A549 (cell line): ENCODE measurements around the gene FRMD4A. TPM values are rescaled to one million over a fixed set of nuclear protein-coding genes. Genes with fewer than 3 reads are reported as not detected.

Experiments
- ATAC-seq, 2 experiments: fragments of 200-7000 bp in 1 of 2; fragments of >200 bp in 1 of 2; cut with Nextera tagmentation in 1 of 2; cut with Tn5 transposase in 1 of 2; 3 replicates each; pipeline versions ENCODE4 v1.8.0 to v1.9.1; 2018 to 2020; ENCODE audit warnings: mild to moderate bottlenecking in 1 of 2, moderate library complexity in 1 of 2
- CTCF ChIA-PET: fragments of 300-600 bp; sonication (Branson Sonifier 250); formaldehyde crosslinking; extraction: SDS; loops from one replicate; lab custom pipeline; 2021; ENCODE audit warnings: antibody characterized with exemption, inconsistent platforms; lab: Yijun Ruan, JAX
- POLR2A ChIA-PET: fragments of 350-600 bp; formaldehyde crosslinking; extraction: SDS; loops from one replicate; lab custom pipeline; 2021; ENCODE audit warnings: antibody characterized with exemption, inconsistent platforms; lab: Yijun Ruan, JAX
- DNase-seq, 2 experiments: peaks; one replicate each; pipeline versions ENCODE4 v3.0.0 to v3.0.0-alpha.2; 2011 to 2016; ENCODE audit warnings: low read depth in 1 of 2, low spot score in 1 of 2
- FAIRE-seq: peaks from 2 replicates; lab custom pipeline; 2011; peaks lifted over from hg19 to GRCh38; lab: Jason Lieb, UNC
- H3K27ac ChIP-seq, 2 experiments: fragments of >200 bp; sonication (Bioruptor Twin); formaldehyde crosslinking; 3 replicates each; pipeline ENCODE4 v1.5.1; 2016 to 2017
- H3K4me1 ChIP-seq: fragments of >200 bp; sonication (Bioruptor Twin); formaldehyde crosslinking; 3 replicates; pipeline ENCODE4 v1.6.1; 2016
- H3K4me2 ChIP-seq: fragments of >200 bp; sonication (Bioruptor Twin); formaldehyde crosslinking; 3 replicates; pipeline ENCODE4 v1.6.1; 2016
- H3K4me3 ChIP-seq: fragments of >200 bp; sonication (Bioruptor Twin); formaldehyde crosslinking; 3 replicates; pipeline ENCODE4 v1.5.1; 2016
- H3K9me3 ChIP-seq: fragments of >200 bp; sonication (Bioruptor Twin); formaldehyde crosslinking; 3 replicates; pipeline ENCODE4 v1.6.1; 2016
- CBX2 ChIP-seq: fragments of 200-600 bp; sonication (generic); IDR thresholded peaks from 2 replicates; pipeline ENCODE4 v1.6.1; 2016; ENCODE audit warnings: low read depth, mild to moderate bottlenecking, borderline replicate concordance
- CHD4 ChIP-seq: fragments of 200-600 bp; sonication (generic); IDR thresholded peaks from 2 replicates; pipeline ENCODE4 v1.6.1; 2016; ENCODE audit warnings: antibody characterized with exemption, mild to moderate bottlenecking, borderline replicate concordance
- EHF ChIP-seq: fragments of 250-450 bp; sonication (Bioruptor Pico); IDR thresholded peaks from 2 replicates; pipeline ENCODE4 v1.5.0; 2020; ENCODE audit warnings: mild to moderate bottlenecking
- ESRRA ChIP-seq: fragments of 150-350 bp; IDR thresholded peaks from 2 replicates; pipeline ENCODE4 v1.6.1; 2014; ENCODE audit warnings: mild to moderate bottlenecking, low read length, borderline replicate concordance
- HDAC2 ChIP-seq: fragments of 200-600 bp; sonication (generic); IDR thresholded peaks from 2 replicates; pipeline ENCODE4 v1.6.1; 2016
- HOXB13 ChIP-seq: fragments of 250-450 bp; sonication (Bioruptor Pico); IDR thresholded peaks from 2 replicates; pipeline ENCODE4 v1.5.0; 2020; ENCODE audit warnings: low read depth, mild to moderate bottlenecking, moderate library complexity
- HOXB5 ChIP-seq: fragments of 250-450 bp; sonication (Bioruptor Pico); IDR thresholded peaks from 2 replicates; pipeline ENCODE4 v1.5.0; 2020; ENCODE audit warnings: mild to moderate bottlenecking, moderate library complexity
- JUNB ChIP-seq: fragments of >200 bp; sonication (Bioruptor Twin); formaldehyde crosslinking; IDR thresholded peaks from 2 replicates; pipeline ENCODE4 v1.6.1; 2016
- KDM5A ChIP-seq: fragments of 200-600 bp; sonication (generic); IDR thresholded peaks from 2 replicates; pipeline ENCODE4 v1.6.1; 2016; ENCODE audit warnings: antibody characterized with exemption, mild to moderate bottlenecking
- MAFK ChIP-seq: fragments of 450-650 bp; IDR thresholded peaks from 2 replicates; pipeline ENCODE4 v1.6.1; 2014; ENCODE audit not compliant: partially characterized antibody
- MYC ChIP-seq: IDR thresholded peaks from 2 replicates; pipeline ENCODE4 v1.6.1; 2012; ENCODE audit warnings: mild to moderate bottlenecking, inconsistent platforms, low read length, improper control_type of control experiment, borderline replicate concordance
- NR3C1 ChIP-seq: fragments of >200 bp; sonication (Bioruptor Twin); formaldehyde crosslinking; IDR thresholded peaks from 3 replicates; pipeline ENCODE4 v1.6.1; 2017
- POLR2A ChIP-seq: IDR thresholded peaks from 2 replicates; pipeline ENCODE4 v1.6.1; 2012; ENCODE audit warnings: mild to moderate bottlenecking, low read length
- SMC3 ChIP-seq: fragments of >200 bp; sonication (Bioruptor Twin); formaldehyde crosslinking; IDR thresholded peaks from 3 replicates; pipeline ENCODE4 v1.6.1; 2018; ENCODE audit warnings: inconsistent platforms
- SREBF2 ChIP-seq: fragments of 450-650 bp; IDR thresholded peaks from 2 replicates; pipeline ENCODE4 v1.6.1; 2014; ENCODE audit warnings: mild to moderate bottlenecking, moderate library complexity
- TFCP2L1 ChIP-seq: fragments of 250-450 bp; sonication (Bioruptor Pico); IDR thresholded peaks from 2 replicates; pipeline ENCODE4 v1.5.0; 2021; ENCODE audit warnings: mild to moderate bottlenecking
- ZNF302 ChIP-seq: fragments of 250-450 bp; sonication (Bioruptor Pico); IDR thresholded peaks from 2 replicates; pipeline ENCODE4 v1.9.0; 2021; ENCODE audit warnings: inconsistent platforms, mild to moderate bottlenecking, moderate library complexity
- WGBS: methylation state at CpG from one replicate; pipeline ENCODE4 v1.1.6; 2017; ENCODE audit errors: missing lambda C conversion rate; 5-methylcytosine and 5-hydroxymethylcytosine counted together
- polyA plus RNA-seq, 4 experiments: library from polyadenylated mRNA; depleted of rRNA in 3 of 4; stranded (reverse); fragments of >200 nt; fragmentation: RNase III in 1 of 4; extraction: RNeasy Plus Mini Kit Qiagen cat#74134 plus additional on column Dnase treatment in 1 of 4; gene quantifications; 2 replicates in 3 of 4; 3 replicates in 1 of 4; pipeline ENCODE4 v1.2.3, GENCODE V29; 2011 to 2017
- TF ChIP-seq, protein P1 (sequence below): fragments of 250-450 bp; sonication (Bioruptor Pico); IDR thresholded peaks from 2 replicates; pipeline ENCODE4 v1.5.0; 2020; ENCODE audit warnings: low read depth, mild to moderate bottlenecking, moderate library complexity
- TF ChIP-seq, protein P2 (sequence below): fragments of >200 bp; sonication (Bioruptor Twin); formaldehyde crosslinking; IDR thresholded peaks from 3 replicates; pipeline ENCODE4 v1.5.1; 2016
- TF ChIP-seq, protein P3 (sequence below): fragments of 250-450 bp; sonication (Bioruptor Pico); IDR thresholded peaks from 2 replicates; pipeline ENCODE4 v1.5.0; 2021; ENCODE audit warnings: mild to moderate bottlenecking, moderate library complexity, borderline replicate concordance
- TF ChIP-seq, protein P4 (sequence below): IDR thresholded peaks from 2 replicates; pipeline ENCODE4 v1.6.1; 2012; ENCODE audit warnings: low read depth, borderline replicate concordance
- TF ChIP-seq, protein P5 (sequence below): fragments of 150-350 bp; IDR thresholded peaks from 2 replicates; pipeline ENCODE4 v1.6.1; 2014; ENCODE audit warnings: low read depth, mild to moderate bottlenecking, low read length

FRMD4A gene
- polyA plus RNA-seq, 2 of the 4 experiments (the other 2 are of a cell fraction), result 2.5 to 4.7 TPM

DNA sequence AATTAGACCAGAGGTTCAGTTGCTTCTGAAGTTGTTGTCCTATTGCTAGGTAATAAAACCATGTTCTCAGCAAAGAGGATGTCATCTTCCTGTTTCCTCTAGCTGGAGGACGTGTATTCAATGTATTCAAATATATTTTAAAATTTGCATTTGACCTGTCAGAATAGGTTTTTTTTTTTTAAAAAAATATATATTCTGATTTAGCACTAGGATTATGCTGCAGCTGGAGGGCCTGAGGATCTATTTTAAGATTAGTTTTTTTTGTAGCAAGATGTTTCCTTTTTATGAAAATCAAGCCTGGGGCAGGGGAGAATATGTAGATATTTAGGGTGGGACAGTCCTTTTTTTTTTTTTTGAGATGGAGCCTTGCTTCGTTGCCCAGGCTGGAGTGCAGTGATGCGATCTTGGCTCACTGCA is 337.0 kb downstream of the FRMD4A start:
- WGBS, result 32% methylated on average over 3 of the region's 3 CpGs
- TF ChIP-seq TFCP2L1 (CRISPR knock-in tag), result no peak
- TF ChIP-seq KDM5A, result no peak
- no peak for TF ChIP-seq EHF (CRISPR knock-in tag)
- TF ChIP-seq ZNF302, result no peak
- TF ChIP-seq CHD4, result no peak
- TF ChIP-seq, protein P1, sequence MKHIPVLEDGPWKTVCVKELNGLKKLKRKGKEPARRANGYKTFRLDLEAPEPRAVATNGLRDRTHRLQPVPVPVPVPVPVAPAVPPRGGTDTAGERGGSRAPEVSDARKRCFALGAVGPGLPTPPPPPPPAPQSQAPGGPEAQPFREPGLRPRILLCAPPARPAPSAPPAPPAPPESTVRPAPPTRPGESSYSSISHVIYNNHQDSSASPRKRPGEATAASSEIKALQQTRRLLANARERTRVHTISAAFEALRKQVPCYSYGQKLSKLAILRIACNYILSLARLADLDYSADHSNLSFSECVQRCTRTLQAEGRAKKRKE, result no peak
- no peak for TF ChIP-seq SMC3
- TF ChIP-seq JUNB, result no peak
- TF ChIP-seq MYC, result no peak
- TF ChIP-seq CBX2, result no peak
- TF ChIP-seq ESRRA, result no peak
- no peak for TF ChIP-seq HOXB13 (CRISPR knock-in tag)
- no peak for TF ChIP-seq MAFK
- no peak for TF ChIP-seq POLR2A
- TF ChIP-seq, protein P2, sequence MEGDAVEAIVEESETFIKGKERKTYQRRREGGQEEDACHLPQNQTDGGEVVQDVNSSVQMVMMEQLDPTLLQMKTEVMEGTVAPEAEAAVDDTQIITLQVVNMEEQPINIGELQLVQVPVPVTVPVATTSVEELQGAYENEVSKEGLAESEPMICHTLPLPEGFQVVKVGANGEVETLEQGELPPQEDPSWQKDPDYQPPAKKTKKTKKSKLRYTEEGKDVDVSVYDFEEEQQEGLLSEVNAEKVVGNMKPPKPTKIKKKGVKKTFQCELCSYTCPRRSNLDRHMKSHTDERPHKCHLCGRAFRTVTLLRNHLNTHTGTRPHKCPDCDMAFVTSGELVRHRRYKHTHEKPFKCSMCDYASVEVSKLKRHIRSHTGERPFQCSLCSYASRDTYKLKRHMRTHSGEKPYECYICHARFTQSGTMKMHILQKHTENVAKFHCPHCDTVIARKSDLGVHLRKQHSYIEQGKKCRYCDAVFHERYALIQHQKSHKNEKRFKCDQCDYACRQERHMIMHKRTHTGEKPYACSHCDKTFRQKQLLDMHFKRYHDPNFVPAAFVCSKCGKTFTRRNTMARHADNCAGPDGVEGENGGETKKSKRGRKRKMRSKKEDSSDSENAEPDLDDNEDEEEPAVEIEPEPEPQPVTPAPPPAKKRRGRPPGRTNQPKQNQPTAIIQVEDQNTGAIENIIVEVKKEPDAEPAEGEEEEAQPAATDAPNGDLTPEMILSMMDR, result no peak
- no peak for TF ChIP-seq SREBF2
- no peak for TF ChIP-seq HDAC2
- DNase-seq, result no peak
- Histone ChIP-seq H3K9me3 (peaks cover 7% of the 10 kb centered on the region; the same call in 2 of the 3 replicates), H3K27ac (no peak overlapping the region), H3K4me3 (no peak overlapping the region), H3K4me1 (no peaks in the 10 kb centered on the region), H3K4me2 (no peak overlapping the region)
- ChIA-PET POLR2A (no interaction called here), CTCF (interaction anchor here (0.6 to 1.4 kb wide), 2 partner anchors 11 to 184 kb away, joined by 3 read pairs; no protein-coding TSS in a partner anchor)
- no peak for ATAC-seq
- no peak for FAIRE-seq

DNA sequence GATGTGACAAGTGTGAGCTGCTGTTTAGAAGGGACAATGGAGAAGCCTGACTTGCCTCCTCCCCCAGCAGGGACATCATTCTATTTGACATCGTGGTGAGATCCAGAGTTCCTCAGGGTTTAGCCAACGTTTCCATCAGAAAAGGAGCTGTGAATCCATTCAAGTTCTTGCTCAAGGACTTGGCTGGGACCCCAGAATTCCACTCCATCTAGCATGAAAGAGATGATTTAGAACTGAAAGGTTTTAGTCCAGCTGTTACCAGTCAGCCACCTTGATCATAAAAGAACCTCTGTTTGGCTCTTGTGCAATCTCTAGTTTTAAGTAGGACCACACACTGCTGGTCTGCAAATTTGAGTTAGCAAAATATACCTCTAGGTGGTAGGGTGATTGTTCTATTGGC is 337.6 kb downstream of the FRMD4A start:
- no peak for ATAC-seq
- 15% methylated on average over 2 of the region's 2 CpGs for WGBS
- TF ChIP-seq NR3C1, result no peak
- TF ChIP-seq, protein P3, sequence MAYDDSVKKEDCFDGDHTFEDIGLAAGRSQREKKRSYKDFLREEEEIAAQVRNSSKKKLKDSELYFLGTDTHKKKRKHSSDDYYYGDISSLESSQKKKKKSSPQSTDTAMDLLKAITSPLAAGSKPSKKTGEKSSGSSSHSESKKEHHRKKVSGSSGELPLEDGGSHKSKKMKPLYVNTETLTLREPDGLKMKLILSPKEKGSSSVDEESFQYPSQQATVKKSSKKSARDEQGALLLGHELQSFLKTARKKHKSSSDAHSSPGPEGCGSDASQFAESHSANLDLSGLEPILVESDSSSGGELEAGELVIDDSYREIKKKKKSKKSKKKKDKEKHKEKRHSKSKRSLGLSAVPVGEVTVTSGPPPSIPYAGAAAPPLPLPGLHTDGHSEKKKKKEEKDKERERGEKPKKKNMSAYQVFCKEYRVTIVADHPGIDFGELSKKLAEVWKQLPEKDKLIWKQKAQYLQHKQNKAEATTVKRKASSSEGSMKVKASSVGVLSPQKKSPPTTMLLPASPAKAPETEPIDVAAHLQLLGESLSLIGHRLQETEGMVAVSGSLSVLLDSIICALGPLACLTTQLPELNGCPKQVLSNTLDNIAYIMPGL (CRISPR knock-in tag), result no peak
- TF ChIP-seq HOXB5 (CRISPR knock-in tag), result no peak
- TF ChIP-seq, protein P4, sequence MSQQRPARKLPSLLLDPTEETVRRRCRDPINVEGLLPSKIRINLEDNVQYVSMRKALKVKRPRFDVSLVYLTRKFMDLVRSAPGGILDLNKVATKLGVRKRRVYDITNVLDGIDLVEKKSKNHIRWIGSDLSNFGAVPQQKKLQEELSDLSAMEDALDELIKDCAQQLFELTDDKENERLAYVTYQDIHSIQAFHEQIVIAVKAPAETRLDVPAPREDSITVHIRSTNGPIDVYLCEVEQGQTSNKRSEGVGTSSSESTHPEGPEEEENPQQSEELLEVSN, result no peak
- TF ChIP-seq, protein P5, sequence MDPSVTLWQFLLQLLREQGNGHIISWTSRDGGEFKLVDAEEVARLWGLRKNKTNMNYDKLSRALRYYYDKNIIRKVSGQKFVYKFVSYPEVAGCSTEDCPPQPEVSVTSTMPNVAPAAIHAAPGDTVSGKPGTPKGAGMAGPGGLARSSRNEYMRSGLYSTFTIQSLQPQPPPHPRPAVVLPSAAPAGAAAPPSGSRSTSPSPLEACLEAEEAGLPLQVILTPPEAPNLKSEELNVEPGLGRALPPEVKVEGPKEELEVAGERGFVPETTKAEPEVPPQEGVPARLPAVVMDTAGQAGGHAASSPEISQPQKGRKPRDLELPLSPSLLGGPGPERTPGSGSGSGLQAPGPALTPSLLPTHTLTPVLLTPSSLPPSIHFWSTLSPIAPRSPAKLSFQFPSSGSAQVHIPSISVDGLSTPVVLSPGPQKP, result no peak
- TF ChIP-seq, all 56 proteins: peak for 0
- Histone ChIP-seq H3K27ac (no peak overlapping the region), H3K4me2 (no peak overlapping the region), H3K4me3 (no peak overlapping the region), H3K9me3 (peaks cover 2% of the 10 kb centered on the region; the same call in 1 of the 3 replicates), H3K4me1 (no peaks in the 10 kb centered on the region)
- DNase-seq, result no peak
- no peak for FAIRE-seq
- ChIA-PET POLR2A (no interaction called here), CTCF (interaction anchor here (1.4 kb wide), 1 partner anchor 10 kb away, joined by 3 read pairs; no protein-coding TSS in a partner anchor)
